SHP77 (cell line): ENCODE measurements around the gene C6.
"Not testable (repeated sequence)": the region's sequence is repeated elsewhere in the genome, so short reads cannot be mapped to it uniquely, and the experiment has no call there.

ENCODE experiments used
- DNase-seq, 2 experiments: peaks; one replicate each; lab custom pipeline; 2025; lab: John Stamatoyannopoulos, UW

C6 gene

DNA sequence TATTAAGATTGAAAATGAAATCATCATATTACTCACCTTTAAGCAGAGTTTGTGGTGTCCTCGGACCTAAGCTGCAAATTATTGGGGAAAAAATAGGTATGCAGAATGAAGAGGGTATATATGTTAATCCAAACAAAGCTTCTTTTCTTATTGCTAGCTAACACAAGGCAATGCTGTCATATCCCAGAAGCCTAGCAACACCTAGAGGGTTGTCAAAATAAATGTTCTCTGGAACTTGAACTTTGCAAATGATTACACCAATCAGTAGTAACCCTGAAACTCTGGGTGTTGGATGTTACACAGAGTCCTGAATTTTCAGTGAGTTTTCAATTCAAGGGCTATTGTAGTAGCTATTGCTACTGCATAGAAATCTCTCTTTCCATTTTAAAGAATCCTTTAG is at the start of gene C6:
Gene C6 (minus strand): TSS at position 193 of the 400 bp plus-strand sequence. CDS start 10,302 bp downstream, outside the sequence.
- DNase-seq: no peak

GRCh38 chr5:41256400-41256799 is 43.1 kb upstream of the C6 start:
- no peak for DNase-seq

DNA sequence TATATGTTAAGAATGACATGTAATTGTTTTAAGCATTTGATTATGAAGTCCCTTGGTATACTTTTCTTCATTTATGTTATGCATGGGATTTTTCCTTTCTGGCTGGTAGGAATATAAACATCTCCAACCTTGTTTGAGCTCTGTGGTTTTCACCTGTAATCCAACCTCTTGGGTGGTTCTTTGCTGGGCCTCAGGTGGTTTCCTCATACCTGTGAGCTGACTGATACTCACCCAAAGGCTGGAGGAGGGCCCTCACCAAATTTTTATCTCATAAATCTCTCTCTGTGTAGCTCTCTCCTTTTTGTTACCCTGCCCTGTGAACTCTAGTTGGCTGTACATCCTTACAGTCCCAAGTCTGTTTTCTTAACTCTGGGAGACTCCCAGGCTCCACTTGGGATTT is 39.8 kb upstream of the C6 start:
- DNase-seq: no peak

DNA sequence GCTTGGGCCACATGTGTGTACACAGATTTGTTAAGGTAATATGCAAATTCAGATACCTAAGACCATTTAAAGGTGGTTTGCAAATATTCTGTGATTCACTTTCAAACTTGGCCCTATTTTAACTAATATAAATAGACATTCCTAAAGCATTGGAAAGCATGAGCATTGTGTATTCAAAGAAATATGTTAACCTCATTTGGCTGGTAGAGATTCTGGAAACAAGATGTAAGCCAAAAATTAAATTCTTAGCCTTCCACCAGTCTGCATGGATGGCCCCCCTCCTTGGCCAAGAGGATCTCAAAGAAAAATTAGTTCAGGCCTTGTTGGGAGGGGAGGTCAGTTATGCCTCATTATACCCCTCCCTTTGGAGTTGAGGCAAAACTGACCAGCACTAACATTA is 38.7 kb upstream of the C6 start:
- no peak for DNase-seq

GRCh38 chr5:41250351-41250987 is 37.1 kb upstream of the C6 start:
- no peak for DNase-seq

DNA sequence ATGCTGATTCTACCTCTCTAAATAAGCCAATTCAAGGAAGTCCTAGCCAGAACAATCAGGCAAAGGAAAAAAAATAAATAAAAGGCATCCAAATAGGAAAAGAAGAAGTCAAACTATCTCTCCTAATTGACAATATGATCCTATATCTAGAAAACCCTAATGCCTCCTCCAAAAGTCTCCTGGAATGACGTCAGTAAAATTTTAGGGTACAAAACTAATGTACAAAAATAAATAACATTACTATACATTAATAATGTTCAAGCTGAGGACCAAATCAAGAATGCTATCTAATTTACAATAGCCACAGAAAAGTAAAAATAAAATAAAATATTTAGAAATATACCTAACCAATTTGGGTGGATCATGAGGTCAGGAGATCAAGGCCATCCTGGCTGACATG is 33.8 kb upstream of the C6 start:
- no peak for DNase-seq

DNA sequence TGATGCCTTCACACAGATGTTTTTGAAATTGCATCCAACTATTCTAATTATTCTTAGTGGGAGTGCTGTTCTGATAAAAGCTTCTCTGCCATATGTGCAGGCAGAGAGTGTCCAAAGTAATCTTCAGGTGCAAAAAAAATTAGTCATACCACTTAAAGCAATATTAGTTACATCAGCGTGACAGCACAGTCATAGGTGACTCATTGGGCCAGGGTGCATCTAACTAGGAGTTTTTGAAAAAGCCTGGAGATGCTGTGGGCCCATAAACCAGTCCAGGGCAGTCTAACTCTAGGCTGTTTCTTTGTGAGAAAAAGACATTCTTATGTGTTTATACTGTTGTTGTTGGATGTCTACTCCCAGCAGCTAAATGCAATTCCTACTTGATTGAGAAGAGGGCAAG is 33.0 kb upstream of the C6 start:
- no peak for DNase-seq

DNA sequence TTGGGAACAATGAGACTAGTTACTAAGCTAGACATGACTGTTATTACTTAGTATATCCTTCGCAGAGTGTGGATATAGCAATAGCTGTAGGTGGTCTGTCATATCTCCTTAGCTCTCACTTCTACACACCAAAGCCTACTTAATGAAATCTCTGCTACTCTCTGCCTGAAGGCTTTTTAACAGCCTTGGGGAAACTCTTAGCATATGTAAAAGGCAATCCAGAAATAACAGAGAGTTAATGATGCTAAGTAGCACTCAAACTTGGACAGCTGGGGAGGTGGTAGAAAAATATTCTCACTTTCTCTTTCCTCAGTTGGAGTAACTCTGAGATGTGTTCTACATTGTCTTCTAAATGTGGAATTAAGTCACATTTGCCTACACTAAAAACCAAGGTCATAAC is 30.2 kb upstream of the C6 start:
- DNase-seq: no peak

- DNase-seq: no peak
These were observed 27.7 kb upstream of the C6 start for GRCh38 chr5:41240985-41241384.

- DNase-seq: no peak
These were observed 27.1 kb upstream of the C6 start for GRCh38 chr5:41240390-41240789.

- DNase-seq: no peak
These were observed 21.1 kb upstream of the C6 start for GRCh38 chr5:41234475-41234874.

DNA sequence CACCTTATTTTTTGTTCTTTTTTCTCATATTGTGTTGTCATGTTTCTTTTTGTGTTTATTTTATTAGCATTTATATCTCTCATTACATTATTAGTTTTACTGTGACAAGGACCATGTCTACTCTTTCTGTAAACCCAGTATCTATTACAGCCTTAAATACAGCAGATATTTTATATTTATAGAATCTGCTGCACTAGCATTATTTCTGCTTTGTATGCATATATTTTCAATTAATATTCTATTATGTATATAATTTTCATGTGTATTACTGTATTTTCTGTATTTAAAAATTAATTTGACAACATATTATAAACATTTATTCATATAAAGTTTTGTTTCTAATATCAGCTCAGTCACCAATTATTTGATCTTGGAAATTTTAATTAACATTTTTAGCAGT is 19.5 kb upstream of the C6 start:
- DNase-seq: no peak

GRCh38 chr5:41230276-41230675 is 16.9 kb upstream of the C6 start:
- not testable (repeated sequence) for DNase-seq

DNA sequence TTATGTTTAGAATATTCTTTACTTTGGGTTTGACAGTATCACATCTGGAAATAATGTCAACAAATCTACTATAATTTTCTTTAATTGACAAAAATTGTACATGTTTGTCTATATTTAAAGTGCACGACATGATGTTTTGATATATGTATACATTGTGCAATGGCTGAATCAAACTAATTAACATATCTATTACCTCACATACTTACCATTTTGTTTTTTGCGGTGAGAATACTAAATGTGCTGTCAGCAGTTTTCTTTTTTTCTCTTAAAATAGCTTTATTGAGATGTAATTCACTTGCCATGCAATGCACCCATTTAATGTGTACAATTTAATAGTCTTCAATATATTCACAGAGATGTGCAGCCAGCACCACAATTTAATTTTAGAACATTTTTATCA is 10.6 kb upstream of the C6 start:
- DNase-seq: no peak

- no peak for DNase-seq
These were observed 6.4 kb upstream of the C6 start for GRCh38 chr5:41219658-41220269.

GRCh38 chr5:41218929-41219657 is 5.8 kb upstream of the C6 start:
- DNase-seq: no peak

- no peak for DNase-seq
These were observed 850 bp upstream of the C6 start for GRCh38 chr5:41214182-41214581.

GRCh38 chr5:41212935-41213334 is 397 bp downstream of the C6 start:
- no peak for DNase-seq

DNA sequence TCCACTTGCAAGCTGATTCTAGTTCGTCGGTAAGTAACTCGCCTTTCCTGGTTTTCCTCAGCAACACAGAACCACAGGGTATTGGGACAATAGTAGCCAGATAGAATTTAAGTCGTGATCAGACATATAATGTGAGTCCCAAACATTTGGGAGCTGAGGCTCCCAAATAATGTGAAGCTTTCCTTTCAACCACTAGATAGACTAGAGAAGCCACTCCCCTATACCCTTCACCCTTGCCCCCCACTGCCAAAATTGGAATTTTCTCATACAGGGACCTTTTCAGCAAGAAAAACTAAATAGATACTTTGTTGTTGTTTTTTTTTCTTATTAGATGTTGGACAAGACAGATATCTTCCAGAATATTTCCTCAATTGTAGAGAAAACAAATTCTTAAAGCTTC is 1.9 kb downstream of the C6 start:
- DNase-seq: no peak

GRCh38 chr5:41205475-41205874 is 7.9 kb downstream of the C6 start:
- DNase-seq: not testable (repeated sequence)

GRCh38 chr5:41203033-41203432 is 10.3 kb downstream of the C6 start:
- no peak for DNase-seq

DNA sequence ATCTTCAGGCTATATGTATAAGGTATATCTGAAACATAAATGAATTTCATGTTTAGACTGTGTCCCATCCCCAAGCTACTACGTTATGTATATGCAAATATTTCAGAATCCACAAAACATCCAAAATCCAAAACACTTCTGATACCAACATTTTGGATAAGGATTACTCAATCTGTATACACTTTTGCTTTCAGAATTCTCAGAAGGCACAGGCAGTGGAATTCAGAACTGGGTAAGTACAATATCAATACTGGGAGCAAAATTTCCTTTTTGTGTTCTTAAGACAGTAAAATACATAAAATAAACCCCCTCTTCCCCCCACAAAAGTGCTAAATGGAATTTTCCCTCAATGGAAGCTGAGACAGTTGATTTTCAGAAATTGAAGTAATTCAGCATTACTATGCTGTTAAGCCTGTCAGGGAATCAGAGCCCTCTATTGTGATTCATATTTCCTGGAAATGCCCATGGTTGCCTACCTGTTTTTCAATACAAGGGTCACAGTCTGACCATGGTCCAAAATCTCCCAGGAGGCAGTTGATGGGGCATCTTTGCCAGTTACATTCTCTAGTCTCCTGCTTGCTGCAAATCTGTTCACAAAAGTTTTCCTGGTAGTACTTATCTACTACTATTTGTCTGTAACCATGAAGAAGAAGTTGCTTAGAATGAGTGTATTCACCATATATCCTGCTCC is 12.1 kb downstream of the C6 start:
- no peak for DNase-seq

DNA sequence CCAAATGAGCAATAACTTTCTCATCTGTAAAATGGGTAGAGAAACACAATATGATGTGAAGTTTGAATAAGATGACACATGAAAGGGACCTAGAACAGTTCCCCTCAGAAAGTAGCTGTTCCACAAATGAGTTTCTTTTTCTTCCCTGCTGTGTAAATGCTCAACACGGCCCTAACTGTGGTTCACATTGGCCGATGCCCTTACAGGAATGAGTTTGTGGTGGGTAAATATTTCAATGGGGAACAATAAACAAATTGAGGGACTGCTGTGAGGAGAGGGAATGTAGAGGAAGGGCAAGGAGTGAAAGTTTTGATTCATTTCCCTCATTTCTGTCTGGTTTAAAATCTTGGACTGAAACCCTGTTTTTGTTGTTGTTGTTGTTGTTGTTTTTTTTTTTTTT is 12.8 kb downstream of the C6 start:
- DNase-seq: no peak
